Breast epithelium (tissue), 4 donors: Measurements from ENCODE around the gene SNX30. TPM values are rescaled to one million over a fixed set of nuclear protein-coding genes. Genes with fewer than 3 reads are reported as not detected.
A peak's percentile ranks its signal among the peaks of the same experiment; 100 is the strongest.

Experiments used
- DNase-seq, 2 donors: peaks; one replicate each; pipeline ENCODE4 v3.0.0-alpha.2; 2019; ENCODE audit warnings: low spot score in 2 of 2
- H3K27ac ChIP-seq, 2 donors: fragments of 200-600 bp; sonication (generic) in 1 of 2; one replicate each; pipeline ENCODE4 v1.5.1; 2016 to 2019; ENCODE audit warnings: mild to moderate bottlenecking in 1 of 2
- H3K27me3 ChIP-seq, 2 donors: fragments of 200-600 bp; sonication (generic) in 1 of 2; one replicate each; pipeline versions ENCODE4 v1.5.1 to v1.6.0; 2017 to 2019; ENCODE audit warnings: control low read depth in 1 of 2, mild to moderate bottlenecking in 1 of 2
- H3K36me3 ChIP-seq: fragments of 200-600 bp; one replicate; pipeline ENCODE4 v1.5.1; 2019
- H3K4me1 ChIP-seq, 2 donors: fragments of 200-600 bp; sonication (generic); one replicate each; pipeline ENCODE4 v1.5.1; 2016 to 2019; ENCODE audit warnings: control low read depth in 1 of 2
- H3K4me3 ChIP-seq, 3 donors: fragments of 200-600 bp; sonication (generic); 1 replicate in 2 of 3; 2 replicates in 1 of 3; pipeline ENCODE4 v1.5.1; 2016 to 2019; ENCODE audit warnings: mild to moderate bottlenecking in 3 of 3, moderate library complexity in 2 of 3
- H3K9me3 ChIP-seq, 2 donors: fragments of 200-600 bp; sonication (generic) in 1 of 2; one replicate each; pipeline ENCODE4 v1.5.1; 2016 to 2019; ENCODE audit warnings: control low read depth in 1 of 2
- POLR2A ChIP-seq: fragments of 450-650 bp; IDR thresholded peaks from one replicate; pipeline ENCODE4 v1.6.1; 2016; ENCODE audit warnings: antibody characterized with exemption, mild to moderate bottlenecking, moderate library complexity
- POLR2AphosphoS5 ChIP-seq, 3 donors: sonication (generic); formaldehyde crosslinking; IDR thresholded peaks; one replicate each; pipeline ENCODE4 v1.6.1; 2017; ENCODE audit warnings: antibody characterized with exemption in 3 of 3
- intact Hi-C: fragments of 100-400 bp; cut with DNase I; formaldehyde crosslinking; loops from one replicate; pipeline ENCODE4 v1.15.1; 2023; ENCODE audit warnings: low total_unique reads
- total RNA-seq, 3 donors: library from RNA; depleted of rRNA; stranded (reverse); fragments of >200 nt; gene quantifications; one replicate each; pipeline ENCODE4 v1.1.0, GENCODE V29; 2016
- TF ChIP-seq, protein P1 (sequence below), 3 donors: fragments of 450-650 bp; IDR thresholded peaks; one replicate each; pipeline ENCODE4 v1.5.1; 2016 to 2017; ENCODE audit warnings: antibody characterized with exemption in 3 of 3, mild to moderate bottlenecking in 3 of 3, moderate library complexity in 3 of 3

Gene SNX30
- total RNA-seq, 3 donors from 2014 or later: 15.2 to 18.7 (median 16.4) TPM

DNA sequence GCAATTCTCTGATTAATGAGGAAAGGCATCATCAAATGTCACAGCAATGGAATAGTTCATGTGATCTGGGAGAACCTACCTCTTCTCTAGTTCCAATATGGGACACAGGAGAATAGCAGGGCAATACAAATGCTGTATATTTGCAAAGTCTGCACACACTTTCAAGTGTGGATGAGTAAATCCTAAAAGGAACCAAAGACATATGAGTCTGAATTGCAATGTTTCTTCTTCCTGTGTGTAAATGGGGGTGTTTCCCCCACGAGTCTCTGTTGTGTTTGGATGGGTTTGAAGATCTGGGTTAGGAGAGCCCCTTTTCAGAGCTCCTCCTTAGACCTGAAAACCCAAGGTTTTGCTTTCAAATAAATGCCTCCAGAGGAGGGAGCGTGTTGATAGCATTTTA lies 113.2 kb downstream of the SNX30 start:
- intact Hi-C loops: no loop called here
- no peak for TF ChIP-seq POLR2A
- TF ChIP-seq, protein P1, sequence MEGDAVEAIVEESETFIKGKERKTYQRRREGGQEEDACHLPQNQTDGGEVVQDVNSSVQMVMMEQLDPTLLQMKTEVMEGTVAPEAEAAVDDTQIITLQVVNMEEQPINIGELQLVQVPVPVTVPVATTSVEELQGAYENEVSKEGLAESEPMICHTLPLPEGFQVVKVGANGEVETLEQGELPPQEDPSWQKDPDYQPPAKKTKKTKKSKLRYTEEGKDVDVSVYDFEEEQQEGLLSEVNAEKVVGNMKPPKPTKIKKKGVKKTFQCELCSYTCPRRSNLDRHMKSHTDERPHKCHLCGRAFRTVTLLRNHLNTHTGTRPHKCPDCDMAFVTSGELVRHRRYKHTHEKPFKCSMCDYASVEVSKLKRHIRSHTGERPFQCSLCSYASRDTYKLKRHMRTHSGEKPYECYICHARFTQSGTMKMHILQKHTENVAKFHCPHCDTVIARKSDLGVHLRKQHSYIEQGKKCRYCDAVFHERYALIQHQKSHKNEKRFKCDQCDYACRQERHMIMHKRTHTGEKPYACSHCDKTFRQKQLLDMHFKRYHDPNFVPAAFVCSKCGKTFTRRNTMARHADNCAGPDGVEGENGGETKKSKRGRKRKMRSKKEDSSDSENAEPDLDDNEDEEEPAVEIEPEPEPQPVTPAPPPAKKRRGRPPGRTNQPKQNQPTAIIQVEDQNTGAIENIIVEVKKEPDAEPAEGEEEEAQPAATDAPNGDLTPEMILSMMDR (IDR thresholded peaks at IDR 0.05): no peak
- no peak for TF ChIP-seq POLR2AphosphoS5 (IDR thresholded peaks at IDR 0.05)
- Histone ChIP-seq H3K9me3 (no peaks in the 10 kb centered on the region), H3K36me3 (no peaks in the 10 kb centered on the region), H3K4me3 (no peak overlapping the region), H3K4me1 (no peaks in the 10 kb centered on the region), H3K27me3 (no peaks in the 10 kb centered on the region), H3K27ac (no peak overlapping the region)
- no peak for DNase-seq

DNA sequence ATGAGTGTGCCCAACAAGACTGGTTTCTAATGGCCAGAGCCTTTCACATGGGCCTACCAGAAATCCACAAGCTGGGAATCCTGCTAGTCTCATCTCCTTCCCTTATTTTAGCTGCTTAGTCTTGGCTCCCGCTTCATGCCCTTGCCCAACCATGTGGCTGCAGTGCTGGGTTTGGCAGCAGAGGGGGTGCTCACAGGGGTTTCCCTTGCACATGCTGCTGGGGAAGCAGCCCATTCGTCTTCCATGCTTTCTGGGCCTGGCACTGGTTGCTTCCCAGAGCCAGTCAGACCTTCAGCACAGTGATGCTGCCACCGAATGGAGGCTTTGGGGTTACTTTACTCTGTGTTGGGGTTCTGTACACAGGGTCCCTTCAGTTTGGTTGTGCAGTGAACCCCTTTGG lies 113.8 kb downstream of the SNX30 start:
- no peak for DNase-seq
- H3K4me3 ChIP-seq: no peak overlapping the region
- intact Hi-C loops: no loop called here
- no peak for TF ChIP-seq POLR2A
- TF ChIP-seq, protein P1 (IDR thresholded peaks at IDR 0.05): no peak
- no peak for TF ChIP-seq POLR2AphosphoS5 (IDR thresholded peaks at IDR 0.05)
- H3K9me3 ChIP-seq: no peaks in the 10 kb centered on the region
- H3K36me3 ChIP-seq: no peaks in the 10 kb centered on the region
- no peak overlapping the region for H3K27ac ChIP-seq
- H3K27me3 ChIP-seq: no peaks in the 10 kb centered on the region
- no peaks in the 10 kb centered on the region for H3K4me1 ChIP-seq

GRCh38 chr9:112864982-112865381 lies 114.4 kb downstream of the SNX30 start:
- Histone ChIP-seq H3K4me3 (no peak overlapping the region), H3K4me1 (no peaks in the 10 kb centered on the region), H3K9me3 (no peaks in the 10 kb centered on the region), H3K27me3 (no peaks in the 10 kb centered on the region), H3K27ac (no peak overlapping the region), H3K36me3 (no peaks in the 10 kb centered on the region)
- DNase-seq: no peak
- intact Hi-C loops: no loop called here
- TF ChIP-seq, protein P1 (IDR thresholded peaks at IDR 0.05): no peak
- no peak for TF ChIP-seq POLR2A
- TF ChIP-seq POLR2AphosphoS5 (IDR thresholded peaks at IDR 0.05): no peak

- Histone ChIP-seq H3K4me3 (no peak overlapping the region), H3K36me3 (no peaks in the 10 kb centered on the region), H3K27ac (no peak overlapping the region), H3K4me1 (no peaks in the 10 kb centered on the region), H3K9me3 (no peaks in the 10 kb centered on the region), H3K27me3 (no peaks in the 10 kb centered on the region)
- intact Hi-C loops: no loop called here
- no peak for DNase-seq
- TF ChIP-seq, protein P1 (IDR thresholded peaks at IDR 0.05): no peak
- no peak for TF ChIP-seq POLR2A
- no peak for TF ChIP-seq POLR2AphosphoS5 (IDR thresholded peaks at IDR 0.05)
These were observed 116.2 kb downstream of the SNX30 start for GRCh38 chr9:112866662-112867274.

DNA sequence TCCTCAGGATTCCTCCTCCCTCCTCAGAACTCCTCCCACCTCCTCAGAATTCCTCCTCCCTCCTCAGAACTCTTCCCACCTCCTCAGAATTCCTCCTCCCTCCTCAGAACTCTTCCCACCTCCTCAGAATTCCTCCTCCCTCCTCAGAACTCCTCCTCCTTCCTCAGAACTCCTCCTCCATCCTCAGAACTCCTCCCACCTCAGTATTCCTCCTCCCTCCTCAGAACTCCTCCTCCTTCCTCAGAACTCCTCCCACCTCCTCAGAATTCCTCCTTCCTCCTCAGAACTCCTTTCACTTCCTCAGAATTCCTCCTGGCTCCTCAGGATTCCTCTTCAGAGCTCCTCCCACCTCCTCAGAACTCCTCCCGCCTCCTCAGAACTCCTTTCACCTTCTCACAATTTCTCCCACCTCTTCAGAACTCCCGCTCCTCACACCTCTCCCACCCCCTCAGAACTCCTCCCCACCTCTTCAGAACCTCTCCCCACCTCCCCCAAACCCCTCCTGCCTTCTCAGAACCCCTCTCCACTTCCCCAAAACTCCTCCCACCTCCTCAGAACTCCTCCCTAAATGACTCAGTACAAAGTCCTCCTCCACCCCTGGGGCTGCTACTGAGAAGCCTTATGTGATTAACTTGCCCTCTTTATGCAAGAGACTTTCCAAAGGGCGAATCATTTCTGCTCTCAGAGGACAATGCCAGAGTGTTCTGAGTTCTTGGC lies 116.9 kb downstream of the SNX30 start:
- no peaks in the 10 kb centered on the region for H3K36me3 ChIP-seq
- DNase-seq: no peak

More for the DNA sequence above, 116.9 kb downstream of the SNX30 start:
- Histone ChIP-seq H3K4me3 (no peak overlapping the region), H3K27ac (peak overlapping the region in 1 of 2 donors; percentile 46), H3K9me3 (no peaks in the 10 kb centered on the region), H3K27me3 (no peaks in the 10 kb centered on the region), H3K4me1 (no peaks in the 10 kb centered on the region)
- TF ChIP-seq POLR2A (no peak), POLR2AphosphoS5 (IDR thresholded peaks at IDR 0.05) (no peak)
- TF ChIP-seq, protein P1 (IDR thresholded peaks at IDR 0.05): no peak
- intact Hi-C loops: no loop called here
